ENCODE measurements around the gene RPS18. TPM values are rescaled to one million over a fixed set of nuclear protein-coding genes. Genes with fewer than 3 reads are reported as not detected.

RPS18 gene
- total and polyA plus RNA-seq, 9 of the 15 experiments (the other 6 are each of a cell fraction or from before 2014, with no cell fraction given): 5,023 to 17,516 (median 8,131) TPM

GRCh38 chr6:33248932-33249731 lies 22.7 kb upstream of the RPS18 start (continued):
- TF ChIP-seq RREB1 (CRISPR knock-in tag; IDR thresholded peaks at IDR 0.05): 0 out of 2 replicates have a peak, but pooled peaks have one; percentile 58
- TF ChIP-seq NRF1 (conservative IDR thresholded peaks at IDR 0.05 in 1 of 2, IDR thresholded peaks at IDR 0.05 in 1 of 2): peak; percentile 93 to 94
- TF ChIP-seq ARHGAP35 (IDR thresholded peaks at IDR 0.05; ENCODE audit: partially characterized antibody): no peak
- TF ChIP-seq TFAP4 (CRISPR knock-in tag; IDR thresholded peaks at IDR 0.05; ENCODE audit: borderline replicate concordance): peak; percentile 67; the same call in 1 of the 2 replicates
- peak; percentile 21; the same call in 1 of the 2 replicates for TF ChIP-seq SMARCE1 (IDR thresholded peaks at IDR 0.05)
- no peak for TF ChIP-seq EZH2 (IDR thresholded peaks at IDR 0.05; ENCODE audit: borderline replicate concordance, low read depth, low read length)
- no peak for TF ChIP-seq ZC3H11A (IDR thresholded peaks at IDR 0.05; ENCODE audit: low read depth, low read length)
- no peak for TF ChIP-seq ATF2 (CRISPR knock-in tag; IDR thresholded peaks at IDR 0.05)
- TF ChIP-seq ZNF197 (CRISPR knock-in tag; IDR thresholded peaks at IDR 0.05; ENCODE audit: low read depth): no peak
- TF ChIP-seq RFX1 (IDR thresholded peaks at IDR 0.05): no peak; the same call in 1 of the 2 replicates
- TF ChIP-seq PML (IDR thresholded peaks at IDR 0.05; ENCODE audit: low read length): peak; percentile 69
- TF ChIP-seq CUX1 (CRISPR knock-in tag; IDR thresholded peaks at IDR 0.05): no peak
- no peak for TF ChIP-seq NCOA4 (IDR thresholded peaks at IDR 0.05; ENCODE audit: partially characterized antibody)
- peak; percentile 81 for TF ChIP-seq MAFG (tag; conservative IDR thresholded peaks at IDR 0.05)

Measured in K562 (cell line).